Measurements from ENCODE around the gene MSL3B.

Gene MSL3B

GRCh38 chr2:233820774-233821105 is 47.4 kb downstream of the MSL3B start:
- Histone ChIP-seq H3K4me3 (ENCODE audit: low read depth, low read length) (no peak overlapping the region), H3K36me3 (ENCODE audit: control insufficient read depth, insufficient read depth, low read length) (no peaks in the 10 kb centered on the region), H3K27me3 (ENCODE audit: control insufficient read depth, insufficient read depth, low read length) (no peaks in the 10 kb centered on the region)
- no peak for TF ChIP-seq CTCF (IDR thresholded peaks at IDR 0.05; ENCODE audit: insufficient read depth, low read length, severe bottlenecking)
- DNase-seq (ENCODE audit: low read depth) (no peak), FAIRE-seq (no peak)

GRCh38 chr2:233819884-233820773 is 48.1 kb downstream of the MSL3B start:
- Histone ChIP-seq H3K36me3 (ENCODE audit: control insufficient read depth, insufficient read depth, low read length) (no peaks in the 10 kb centered on the region), H3K27me3 (ENCODE audit: control insufficient read depth, insufficient read depth, low read length) (no peaks in the 10 kb centered on the region), H3K4me3 (ENCODE audit: low read depth, low read length) (no peak overlapping the region)
- DNase-seq (ENCODE audit: low read depth) (no peak), FAIRE-seq (no peak)
- TF ChIP-seq CTCF (IDR thresholded peaks at IDR 0.05; ENCODE audit: insufficient read depth, low read length, severe bottlenecking): no peak

GRCh38 chr2:233818639-233819621 is 49.3 kb downstream of the MSL3B start:
- H3K27me3 ChIP-seq (ENCODE audit: control insufficient read depth, insufficient read depth, low read length): no peaks in the 10 kb centered on the region
- FAIRE-seq: no peak
- H3K4me3 ChIP-seq (ENCODE audit: low read depth, low read length): no peak overlapping the region
- H3K36me3 ChIP-seq (ENCODE audit: control insufficient read depth, insufficient read depth, low read length): no peaks in the 10 kb centered on the region
- TF ChIP-seq CTCF (IDR thresholded peaks at IDR 0.05; ENCODE audit: insufficient read depth, low read length, severe bottlenecking): no peak
- DNase-seq (ENCODE audit: low read depth): no peak

- Histone ChIP-seq H3K4me3 (ENCODE audit: low read depth, low read length) (no peak overlapping the region), H3K27me3 (ENCODE audit: control insufficient read depth, insufficient read depth, low read length) (peaks cover 2% of the 10 kb centered on the region), H3K36me3 (ENCODE audit: control insufficient read depth, insufficient read depth, low read length) (no peaks in the 10 kb centered on the region)
- TF ChIP-seq CTCF (IDR thresholded peaks at IDR 0.05; ENCODE audit: insufficient read depth, low read length, severe bottlenecking): no peak
- DNase-seq (ENCODE audit: low read depth) (no peak), FAIRE-seq (no peak)
Measured at GRCh38 chr2:233817995-233818638, 50.1 kb downstream of the MSL3B start.

GRCh38 chr2:233817361-233817911 is 50.8 kb downstream of the MSL3B start:
- Histone ChIP-seq H3K36me3 (ENCODE audit: control insufficient read depth, insufficient read depth, low read length) (no peaks in the 10 kb centered on the region), H3K27me3 (ENCODE audit: control insufficient read depth, insufficient read depth, low read length) (peaks cover 2% of the 10 kb centered on the region), H3K4me3 (ENCODE audit: low read depth, low read length) (no peak overlapping the region)
- no peak for FAIRE-seq
- no peak for TF ChIP-seq CTCF (IDR thresholded peaks at IDR 0.05; ENCODE audit: insufficient read depth, low read length, severe bottlenecking)
- no peak for DNase-seq (ENCODE audit: low read depth)
